DND-41 (cell line): ENCODE data around the gene ABCG2.

Source experiments
- ATAC-seq: fragments of 200-7000 bp; cut with Tn5 transposase; 3 replicates; pipeline ENCODE4 v1.9.1; 2021; ENCODE audit warnings: low read depth; ENCODE audit not compliant: insufficient read depth
- DNase-seq: peaks from one replicate; pipeline ENCODE4 v3.0.0-alpha.2; 2020
- H2AFZ ChIP-seq: 2 replicates; pipeline ENCODE4 v1.6.0; 2012; ENCODE audit warnings: low read depth, low read length
- H3K27ac ChIP-seq: 2 replicates; pipeline ENCODE4 v1.5.1; 2012; ENCODE audit warnings: low read length, inconsistent platforms
- H3K27me3 ChIP-seq: fragments of 200-600 bp; sonication (generic); 2 replicates; pipeline ENCODE4 v1.6.0; 2012; ENCODE audit warnings: low read length, mild to moderate bottlenecking, inconsistent platforms; ENCODE audit not compliant: insufficient read depth, poor library complexity
- H3K36me3 ChIP-seq: 2 replicates; pipeline ENCODE4 v1.5.1; 2012; ENCODE audit warnings: low read length, inconsistent platforms; ENCODE audit not compliant: insufficient read depth
- H3K4me1 ChIP-seq: 2 replicates; pipeline ENCODE4 v1.5.1; 2012; ENCODE audit warnings: mild to moderate bottlenecking, low read length; ENCODE audit not compliant: insufficient read depth
- H3K4me2 ChIP-seq: 2 replicates; pipeline ENCODE4 v1.6.0; 2012; ENCODE audit warnings: mild to moderate bottlenecking, moderate library complexity, low read length, inconsistent platforms; ENCODE audit not compliant: insufficient read depth
- H3K4me3 ChIP-seq, 2 experiments: fragments of 200-600 bp in 1 of 2; shearing (Covaris generic) in 1 of 2; 2 replicates each; pipeline ENCODE4 v1.5.1; 2012 to 2016; ENCODE audit warnings: inconsistent platforms in 2 of 2, low read length in 2 of 2, mild to moderate bottlenecking in 2 of 2, low read depth in 1 of 2, moderate library complexity in 1 of 2
- H3K79me2 ChIP-seq: 2 replicates; pipeline ENCODE4 v1.6.0; 2012; ENCODE audit warnings: low read length, inconsistent platforms; ENCODE audit not compliant: insufficient read depth
- H3K9ac ChIP-seq: 2 replicates; pipeline ENCODE4 v1.6.0; 2012; ENCODE audit warnings: low read depth, mild to moderate bottlenecking, inconsistent platforms, low read length, moderate library complexity
- H3K9me3 ChIP-seq: 2 replicates; pipeline ENCODE4 v1.5.1; 2012; ENCODE audit warnings: low read length, moderate library complexity, mild to moderate bottlenecking, inconsistent platforms; ENCODE audit not compliant: insufficient read depth, severe bottlenecking
- H4K20me1 ChIP-seq: 2 replicates; pipeline ENCODE4 v1.6.0; 2012; ENCODE audit warnings: low read length; ENCODE audit not compliant: insufficient read depth
- EZH2 ChIP-seq: IDR thresholded peaks from 3 replicates; pipeline ENCODE4 v1.6.1; 2012; ENCODE audit warnings: borderline replicate concordance, low read depth, mild to moderate bottlenecking, moderate library complexity, low read length, inconsistent platforms; ENCODE audit not compliant: severe bottlenecking
- TF ChIP-seq, protein P1 (sequence below): IDR thresholded peaks from 2 replicates; pipeline ENCODE4 v1.5.1; 2012; ENCODE audit warnings: borderline replicate concordance, low read length, moderate library complexity, mild to moderate bottlenecking; ENCODE audit not compliant: poor library complexity, severe bottlenecking; ENCODE audit errors: extremely low read depth

ABCG2 gene

GRCh38 chr4:88098993-88099752 lies 59.3 kb downstream of the ABCG2 start:
- Histone ChIP-seq H3K36me3 (no peaks in the 10 kb centered on the region), H3K27me3 (no peaks in the 10 kb centered on the region), H4K20me1 (no peaks in the 10 kb centered on the region), H3K27ac (no peak overlapping the region), H3K4me1 (no peaks in the 10 kb centered on the region), H2AFZ (no peak overlapping the region), H3K4me2 (no peak overlapping the region), H3K4me3 (no peak overlapping the region), H3K9me3 (no peaks in the 10 kb centered on the region), H3K9ac (no peak overlapping the region), H3K79me2 (no peaks in the 10 kb centered on the region)
- ATAC-seq: no peak
- TF ChIP-seq, protein P1, sequence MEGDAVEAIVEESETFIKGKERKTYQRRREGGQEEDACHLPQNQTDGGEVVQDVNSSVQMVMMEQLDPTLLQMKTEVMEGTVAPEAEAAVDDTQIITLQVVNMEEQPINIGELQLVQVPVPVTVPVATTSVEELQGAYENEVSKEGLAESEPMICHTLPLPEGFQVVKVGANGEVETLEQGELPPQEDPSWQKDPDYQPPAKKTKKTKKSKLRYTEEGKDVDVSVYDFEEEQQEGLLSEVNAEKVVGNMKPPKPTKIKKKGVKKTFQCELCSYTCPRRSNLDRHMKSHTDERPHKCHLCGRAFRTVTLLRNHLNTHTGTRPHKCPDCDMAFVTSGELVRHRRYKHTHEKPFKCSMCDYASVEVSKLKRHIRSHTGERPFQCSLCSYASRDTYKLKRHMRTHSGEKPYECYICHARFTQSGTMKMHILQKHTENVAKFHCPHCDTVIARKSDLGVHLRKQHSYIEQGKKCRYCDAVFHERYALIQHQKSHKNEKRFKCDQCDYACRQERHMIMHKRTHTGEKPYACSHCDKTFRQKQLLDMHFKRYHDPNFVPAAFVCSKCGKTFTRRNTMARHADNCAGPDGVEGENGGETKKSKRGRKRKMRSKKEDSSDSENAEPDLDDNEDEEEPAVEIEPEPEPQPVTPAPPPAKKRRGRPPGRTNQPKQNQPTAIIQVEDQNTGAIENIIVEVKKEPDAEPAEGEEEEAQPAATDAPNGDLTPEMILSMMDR: no peak
- TF ChIP-seq EZH2: no peak
- no peak for DNase-seq

DNA sequence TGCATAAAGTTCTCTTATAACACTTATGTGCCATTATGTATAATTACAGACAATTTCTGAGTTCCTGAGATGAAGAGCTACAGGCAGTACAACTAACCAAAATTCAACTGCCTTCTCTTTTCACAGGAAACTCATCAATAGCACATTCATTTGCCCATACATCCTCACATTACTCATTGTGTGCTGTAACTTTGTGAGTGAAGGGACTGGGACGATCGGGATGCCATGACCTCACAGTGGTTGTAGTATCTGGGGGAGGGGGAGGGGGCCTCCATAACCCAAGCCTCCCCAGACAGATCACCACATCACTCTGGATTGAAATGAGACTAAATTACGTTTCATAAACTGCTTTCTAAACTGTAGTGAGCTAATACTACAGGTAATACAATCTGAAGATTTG lies 60.7 kb downstream of the ABCG2 start:
- Histone ChIP-seq H3K4me2 (no peak overlapping the region), H3K4me1 (no peaks in the 10 kb centered on the region), H4K20me1 (no peaks in the 10 kb centered on the region), H3K79me2 (no peaks in the 10 kb centered on the region), H3K27ac (no peak overlapping the region), H3K36me3 (no peaks in the 10 kb centered on the region), H2AFZ (no peak overlapping the region), H3K9me3 (no peaks in the 10 kb centered on the region), H3K9ac (no peak overlapping the region), H3K27me3 (no peaks in the 10 kb centered on the region), H3K4me3 (no peak overlapping the region)
- no peak for ATAC-seq
- no peak for DNase-seq
- TF ChIP-seq EZH2: no peak
- TF ChIP-seq, protein P1: no peak

DNA sequence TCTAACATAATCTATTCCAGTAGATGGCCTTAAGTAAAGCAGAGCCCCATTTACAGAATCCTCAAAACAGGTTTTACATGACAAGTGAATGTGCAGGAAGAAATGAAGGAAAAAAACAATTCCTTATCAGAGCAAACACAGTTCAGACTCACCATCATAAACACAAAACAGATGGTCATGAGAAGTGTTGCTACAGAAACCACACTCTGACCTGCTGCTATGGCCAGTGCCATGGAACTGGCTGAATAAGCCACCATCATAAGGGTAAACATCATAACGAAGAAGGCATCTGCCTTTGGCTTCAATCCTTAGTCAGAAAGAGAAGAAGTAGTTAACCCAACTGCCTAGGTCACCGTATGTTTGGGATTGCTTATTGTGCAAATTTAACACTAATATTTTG lies 61.1 kb downstream of the ABCG2 start:
- no peak overlapping the region for H3K27ac ChIP-seq
- no peaks in the 10 kb centered on the region for H3K36me3 ChIP-seq
- no peak overlapping the region for H3K4me3 ChIP-seq
- no peaks in the 10 kb centered on the region for H3K79me2 ChIP-seq
- DNase-seq (no peak), ATAC-seq (no peak)
- H3K9ac ChIP-seq: no peak overlapping the region
- H4K20me1 ChIP-seq: no peaks in the 10 kb centered on the region
- no peaks in the 10 kb centered on the region for H3K9me3 ChIP-seq
- no peaks in the 10 kb centered on the region for H3K27me3 ChIP-seq
- TF ChIP-seq EZH2: no peak
- TF ChIP-seq, protein P1: no peak
- H3K4me2 ChIP-seq: no peak overlapping the region
- H2AFZ ChIP-seq: no peak overlapping the region
- no peaks in the 10 kb centered on the region for H3K4me1 ChIP-seq
